SU-DHL-6 (cell line): ENCODE results near the gene LILRB3.
"Not testable (repeated sequence)": the region's sequence is repeated elsewhere in the genome, so short reads cannot be mapped to it uniquely, and the experiment has no call there.

Experiments
- H2AFZ ChIP-seq: fragments of 200-600 bp; sonication (generic); 2 replicates; pipeline ENCODE4 v1.6.1; 2014; ENCODE audit warnings: low read depth, mild to moderate bottlenecking, moderate library complexity, mixed read lengths, antibody characterized with exemption, low read length; ENCODE audit not compliant: severe bottlenecking
- H3F3A ChIP-seq: fragments of 200-600 bp; shearing (Covaris generic); 2 replicates; pipeline ENCODE4 v1.6.0; 2016; ENCODE audit warnings: antibody characterized with exemption, mild to moderate bottlenecking; ENCODE audit not compliant: insufficient read depth
- H3K27ac ChIP-seq: fragments of 200-600 bp; sonication (generic); 2 replicates; pipeline ENCODE4 v1.5.1; 2016; ENCODE audit warnings: low read depth, mild to moderate bottlenecking, low read length, moderate library complexity, mixed read lengths
- H3K27me3 ChIP-seq: fragments of 200-600 bp; sonication (generic), shearing (Covaris generic); 2 replicates; pipeline ENCODE4 v1.6.0; 2014; ENCODE audit warnings: mild to moderate bottlenecking, low read length
- H3K36me3 ChIP-seq: fragments of 200-600 bp; sonication (generic); 2 replicates; pipeline ENCODE4 v1.6.1; 2014; ENCODE audit warnings: mild to moderate bottlenecking, low read length, mixed read lengths
- H3K4me2 ChIP-seq: fragments of 300-600, 200-600 bp; shearing (Covaris generic), sonication (generic); 2 replicates; pipeline ENCODE4 v1.6.0; 2014; ENCODE audit warnings: low read length, low read depth, mild to moderate bottlenecking; ENCODE audit not compliant: poor library complexity, severe bottlenecking
- H3K4me3 ChIP-seq: fragments of 200-600 bp; sonication (generic); 2 replicates; pipeline ENCODE4 v1.5.1; 2014; ENCODE audit warnings: antibody characterized with exemption, low read length, mild to moderate bottlenecking, mixed read lengths; ENCODE audit not compliant: insufficient read depth, poor library complexity, severe bottlenecking
- H3K79me2 ChIP-seq: fragments of 200-600 bp; sonication (generic); 2 replicates; pipeline ENCODE4 v1.6.1; 2014; ENCODE audit warnings: mild to moderate bottlenecking, low read length, moderate library complexity; ENCODE audit not compliant: insufficient read depth
- H3K9ac ChIP-seq: fragments of 200-600 bp; sonication (generic); 2 replicates; pipeline ENCODE4 v1.7.0; 2014; ENCODE audit warnings: mild to moderate bottlenecking, low read length
- H3K9me2 ChIP-seq: fragments of 200-600 bp; sonication (generic); replicated peaks from 2 replicates; pipeline ENCODE4 v1.6.1; 2014; ENCODE audit warnings: low read length; ENCODE audit not compliant: insufficient read depth
- H3K9me3 ChIP-seq: fragments of 200-600 bp; sonication (generic); 2 replicates; pipeline ENCODE4 v1.6.1; 2014; ENCODE audit warnings: low read length, mixed read lengths; ENCODE audit not compliant: insufficient read depth
- H4K20me1 ChIP-seq: fragments of 200-600 bp; sonication (generic); 2 replicates; pipeline ENCODE4 v1.6.1; 2014; ENCODE audit warnings: low read depth, mild to moderate bottlenecking, antibody characterized with exemption, low read length, moderate library complexity, mixed read lengths
- EZH2phosphoT487 ChIP-seq: fragments of 200-600 bp; sonication (generic), shearing (Covaris generic); conservative IDR thresholded peaks from 2 replicates; pipeline ENCODE4 v1.6.1; 2018; ENCODE audit warnings: mild to moderate bottlenecking, antibody characterized with exemption, low read length, moderate library complexity, mixed read lengths
- TF ChIP-seq, protein P1 (sequence below): fragments of 200-600 bp; sonication (generic); IDR thresholded peaks from one replicate; pipeline ENCODE4 v1.5.1; 2017; ENCODE audit warnings: antibody characterized with exemption, mild to moderate bottlenecking, low read length, moderate library complexity; ENCODE audit not compliant: insufficient read depth, poor library complexity, severe bottlenecking

LILRB3 gene

GRCh38 chr19:54223277-54223936 is 600 bp upstream of the LILRB3 start:
- not testable (repeated sequence) for H3K27me3 ChIP-seq, H2AFZ ChIP-seq, H3K9me3 ChIP-seq, H4K20me1 ChIP-seq, H3K9me2 ChIP-seq, H3K9ac ChIP-seq, H3K79me2 ChIP-seq, H3K4me3 ChIP-seq, H3K27ac ChIP-seq, H3K36me3 ChIP-seq, H3K4me2 ChIP-seq, H3F3A ChIP-seq

DNA sequence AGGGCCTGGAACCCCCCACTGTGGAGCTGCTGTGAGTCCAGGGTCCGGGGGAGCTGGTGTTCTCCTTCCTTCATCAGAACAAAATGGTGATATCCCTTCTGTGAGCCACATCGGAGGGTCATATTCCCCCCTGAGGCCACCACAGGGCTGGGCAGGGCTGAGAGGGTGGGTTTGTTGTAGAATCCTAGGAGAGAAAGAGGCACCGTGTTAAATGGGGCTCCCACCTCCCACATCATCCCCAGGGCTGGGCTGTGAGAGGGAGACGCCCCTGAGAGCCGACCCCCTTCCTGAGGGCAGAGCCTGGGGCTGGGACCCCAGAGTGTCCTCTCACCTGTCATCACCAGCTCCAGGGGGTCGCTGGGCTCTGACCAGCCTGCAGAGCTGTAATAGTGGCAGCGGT is 860 bp downstream of the LILRB3 start:
- H3K79me2 ChIP-seq, H3K27me3 ChIP-seq, H3K36me3 ChIP-seq, H2AFZ ChIP-seq, H3K9ac ChIP-seq, H3K9me2 ChIP-seq, H3K4me2 ChIP-seq, H4K20me1 ChIP-seq, H3K9me3 ChIP-seq, H3K4me3 ChIP-seq, H3K27ac ChIP-seq, H3F3A ChIP-seq: not testable (repeated sequence)

DNA sequence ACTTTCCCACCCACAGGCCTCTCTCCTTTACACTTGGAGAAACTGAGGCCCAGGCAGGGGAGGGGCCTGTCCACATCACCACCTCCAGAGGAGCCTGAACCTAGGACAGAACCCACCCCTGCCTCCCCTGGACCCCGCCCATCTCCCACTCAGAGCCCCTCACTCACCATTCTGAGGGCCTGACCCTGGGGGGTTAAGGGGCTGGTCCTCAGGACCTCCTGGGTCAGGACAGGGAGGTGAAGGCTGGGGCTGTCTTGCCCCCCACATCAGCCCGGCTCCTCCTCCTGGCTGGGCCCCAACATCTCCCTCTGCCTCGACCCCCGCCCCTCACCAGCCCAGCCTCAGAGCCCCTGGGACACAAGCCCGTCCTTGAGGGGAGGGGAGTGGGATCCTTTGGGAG is 3.1 kb downstream of the LILRB3 start:
- not testable (repeated sequence) for H3F3A ChIP-seq, H4K20me1 ChIP-seq, H3K36me3 ChIP-seq, H3K4me3 ChIP-seq, H3K27me3 ChIP-seq, H3K9ac ChIP-seq, H3K27ac ChIP-seq, H3K4me2 ChIP-seq, H3K79me2 ChIP-seq, H3K9me2 ChIP-seq, H2AFZ ChIP-seq, H3K9me3 ChIP-seq

GRCh38 chr19:54218960-54219661 is 3.7 kb downstream of the LILRB3 start:
- Histone ChIP-seq H3K36me3 (no peaks in the 10 kb centered on the region), H3K27ac (no peak overlapping the region), H3K4me2 (no peak overlapping the region), H3K9me2 (no peaks in the 10 kb centered on the region), H3K27me3 (no peaks in the 10 kb centered on the region), H4K20me1 (no peaks in the 10 kb centered on the region), H3K9ac (no peak overlapping the region), H2AFZ (no peak overlapping the region), H3K79me2 (no peaks in the 10 kb centered on the region), H3K9me3 (no peaks in the 10 kb centered on the region), H3F3A (no peaks in the 10 kb centered on the region), H3K4me3 (no peak overlapping the region)
- TF ChIP-seq, protein P1, sequence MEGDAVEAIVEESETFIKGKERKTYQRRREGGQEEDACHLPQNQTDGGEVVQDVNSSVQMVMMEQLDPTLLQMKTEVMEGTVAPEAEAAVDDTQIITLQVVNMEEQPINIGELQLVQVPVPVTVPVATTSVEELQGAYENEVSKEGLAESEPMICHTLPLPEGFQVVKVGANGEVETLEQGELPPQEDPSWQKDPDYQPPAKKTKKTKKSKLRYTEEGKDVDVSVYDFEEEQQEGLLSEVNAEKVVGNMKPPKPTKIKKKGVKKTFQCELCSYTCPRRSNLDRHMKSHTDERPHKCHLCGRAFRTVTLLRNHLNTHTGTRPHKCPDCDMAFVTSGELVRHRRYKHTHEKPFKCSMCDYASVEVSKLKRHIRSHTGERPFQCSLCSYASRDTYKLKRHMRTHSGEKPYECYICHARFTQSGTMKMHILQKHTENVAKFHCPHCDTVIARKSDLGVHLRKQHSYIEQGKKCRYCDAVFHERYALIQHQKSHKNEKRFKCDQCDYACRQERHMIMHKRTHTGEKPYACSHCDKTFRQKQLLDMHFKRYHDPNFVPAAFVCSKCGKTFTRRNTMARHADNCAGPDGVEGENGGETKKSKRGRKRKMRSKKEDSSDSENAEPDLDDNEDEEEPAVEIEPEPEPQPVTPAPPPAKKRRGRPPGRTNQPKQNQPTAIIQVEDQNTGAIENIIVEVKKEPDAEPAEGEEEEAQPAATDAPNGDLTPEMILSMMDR = no peak
- TF ChIP-seq EZH2phosphoT487 = no peak

GRCh38 chr19:54218259-54218658 is 4.5 kb downstream of the LILRB3 start:
- Histone ChIP-seq H3K27me3 (no peaks in the 10 kb centered on the region), H3K9me3 (no peaks in the 10 kb centered on the region), H3K27ac (no peak overlapping the region), H3K36me3 (no peaks in the 10 kb centered on the region), H3K9me2 (no peaks in the 10 kb centered on the region), H3K9ac (no peak overlapping the region), H3K4me3 (no peak overlapping the region), H4K20me1 (no peaks in the 10 kb centered on the region), H3K79me2 (no peaks in the 10 kb centered on the region), H3F3A (no peaks in the 10 kb centered on the region), H2AFZ (no peak overlapping the region), H3K4me2 (no peak overlapping the region)
- TF ChIP-seq, protein P1 = no peak
- no peak for TF ChIP-seq EZH2phosphoT487

- H3K9ac ChIP-seq, H3K27me3 ChIP-seq, H3K4me2 ChIP-seq, H3K4me3 ChIP-seq, H3K27ac ChIP-seq, H2AFZ ChIP-seq, H4K20me1 ChIP-seq, H3F3A ChIP-seq, H3K79me2 ChIP-seq, H3K9me3 ChIP-seq, H3K9me2 ChIP-seq, H3K36me3 ChIP-seq: not testable (repeated sequence)
Measured at GRCh38 chr19:54217517-54218247, 5.1 kb downstream of the LILRB3 start.
